Vagina (tissue), 2 donors: Measurements from ENCODE around the gene TNRC6B. TPM values are rescaled to one million over a fixed set of nuclear protein-coding genes. Genes with fewer than 3 reads are reported as not detected.
"Not testable (repeated sequence)": the region's sequence is repeated elsewhere in the genome, so short reads cannot be mapped to it uniquely, and the experiment has no call there.

ENCODE experiments used
- DNase-seq, 2 donors: peaks; one replicate each; pipeline ENCODE4 v3.0.0-alpha.2; 2017; ENCODE audit errors: extremely low spot score in 2 of 2
- H3K27ac ChIP-seq: fragments of 200-600 bp; sonication (generic); one replicate; pipeline ENCODE4 v1.5.1; 2019
- H3K27me3 ChIP-seq: fragments of 200-600 bp; sonication (generic); one replicate; pipeline ENCODE4 v1.5.1; 2019
- H3K36me3 ChIP-seq, 2 donors: fragments of 200-600 bp; sonication (generic); one replicate each; pipeline ENCODE4 v1.5.1; 2017 to 2019
- H3K4me1 ChIP-seq: fragments of 200-600 bp; sonication (generic); one replicate; pipeline ENCODE4 v1.5.1; 2019
- H3K4me3 ChIP-seq, 2 donors: fragments of 200-600 bp; sonication (generic); 1 replicate in 1 of 2; 2 replicates in 1 of 2; pipeline ENCODE4 v1.5.1; 2016 to 2019
- H3K9me3 ChIP-seq: fragments of 200-600 bp; sonication (generic); one replicate; pipeline ENCODE4 v1.5.1; 2019
- CTCF ChIP-seq, 3 experiments: fragments of 450-650 bp in 2 of 3; fragments of 200-600 bp in 1 of 3; sonication (generic) in 1 of 3; IDR thresholded peaks; one replicate each; pipeline ENCODE4 v1.5.1; 2017 to 2019; ENCODE audit warnings: antibody characterized with exemption in 3 of 3, mild to moderate bottlenecking in 2 of 3, moderate library complexity in 2 of 3
- POLR2A ChIP-seq, 2 donors: fragments of 450-650 bp; IDR thresholded peaks; one replicate each; pipeline ENCODE4 v1.6.1; 2017; ENCODE audit warnings: antibody characterized with exemption in 2 of 2, mild to moderate bottlenecking in 2 of 2, moderate library complexity in 2 of 2
- POLR2AphosphoS5 ChIP-seq, 2 donors: sonication (generic); formaldehyde crosslinking; IDR thresholded peaks; one replicate each; pipeline ENCODE4 v1.9.0; 2017; ENCODE audit warnings: antibody characterized with exemption in 2 of 2, mild to moderate bottlenecking in 2 of 2, low read depth in 1 of 2; ENCODE audit not compliant: insufficient read depth in 1 of 2
- intact Hi-C: fragments of 100-400 bp; cut with DNase I; formaldehyde crosslinking; loops from one replicate; pipeline ENCODE4 v1.15.1; 2023
- total RNA-seq: library from RNA; depleted of rRNA; stranded (reverse); fragments of >200 nt; gene quantifications from one replicate; pipeline ENCODE4 v1.2.3, GENCODE V29; 2016

Gene TNRC6B
- total RNA-seq, 1 donor from 2014 or later: 32.7 TPM

- TF ChIP-seq POLR2A (IDR thresholded peaks at IDR 0.05) (no peak), CTCF (IDR thresholded peaks at IDR 0.05) (no peak), POLR2AphosphoS5 (IDR thresholded peaks at IDR 0.05; ENCODE audit: insufficient read depth in 1 of 2, low read depth in 1 of 2) (no peak)
- intact Hi-C loops: no loop called here
- no peak overlapping the region for H3K27ac ChIP-seq
- no peak overlapping the region for H3K4me3 ChIP-seq
- no peaks in the 10 kb centered on the region for H3K9me3 ChIP-seq
- no peak for DNase-seq
- peaks cover 14% of the 10 kb centered on the region for H3K4me1 ChIP-seq
- H3K27me3 ChIP-seq: no peaks in the 10 kb centered on the region
- no peaks in the 10 kb centered on the region for H3K36me3 ChIP-seq
Observed at GRCh38 chr22:40374567-40374966, 196.8 kb downstream of the TNRC6B start.

GRCh38 chr22:40376149-40376548 is 198.4 kb downstream of the TNRC6B start:
- no peaks in the 10 kb centered on the region for H3K36me3 ChIP-seq
- H3K27ac ChIP-seq: no peak overlapping the region
- peaks cover 14% of the 10 kb centered on the region for H3K4me1 ChIP-seq
- no peak for DNase-seq
- H3K27me3 ChIP-seq: no peaks in the 10 kb centered on the region
- intact Hi-C loops: no loop called here
- no peaks in the 10 kb centered on the region for H3K9me3 ChIP-seq
- TF ChIP-seq CTCF (IDR thresholded peaks at IDR 0.05) (no peak), POLR2A (IDR thresholded peaks at IDR 0.05) (no peak), POLR2AphosphoS5 (IDR thresholded peaks at IDR 0.05; ENCODE audit: insufficient read depth in 1 of 2, low read depth in 1 of 2) (no peak)
- H3K4me3 ChIP-seq: no peak overlapping the region

GRCh38 chr22:40377931-40378330 is 200.2 kb downstream of the TNRC6B start:
- H3K4me1 ChIP-seq: peaks cover under 1% of the 10 kb centered on the region
- no peaks in the 10 kb centered on the region for H3K36me3 ChIP-seq
- no peaks in the 10 kb centered on the region for H3K9me3 ChIP-seq
- intact Hi-C loops: no loop called here
- no peak for DNase-seq
- H3K27me3 ChIP-seq: no peaks in the 10 kb centered on the region
- H3K4me3 ChIP-seq: no peak overlapping the region
- H3K27ac ChIP-seq: no peak overlapping the region
- TF ChIP-seq POLR2A (IDR thresholded peaks at IDR 0.05): no peak
- TF ChIP-seq POLR2AphosphoS5 (IDR thresholded peaks at IDR 0.05; ENCODE audit: insufficient read depth in 1 of 2, low read depth in 1 of 2): no peak
- no peak for TF ChIP-seq CTCF (IDR thresholded peaks at IDR 0.05)

- intact Hi-C loops, H3K4me3 ChIP-seq, DNase-seq, H3K36me3 ChIP-seq, H3K4me1 ChIP-seq, H3K27ac ChIP-seq, H3K9me3 ChIP-seq, H3K27me3 ChIP-seq: not testable (repeated sequence)
Observed at GRCh38 chr22:40378448-40378847, 200.7 kb downstream of the TNRC6B start.

GRCh38 chr22:40381461-40381860 is 203.7 kb downstream of the TNRC6B start:
- TF ChIP-seq CTCF (IDR thresholded peaks at IDR 0.05) (no peak), POLR2A (IDR thresholded peaks at IDR 0.05) (no peak), POLR2AphosphoS5 (IDR thresholded peaks at IDR 0.05; ENCODE audit: insufficient read depth in 1 of 2, low read depth in 1 of 2) (no peak)
- intact Hi-C loops: no loop called here
- DNase-seq: no peak
- H3K4me1 ChIP-seq: peaks cover 6% of the 10 kb centered on the region
- no peak overlapping the region for H3K27ac ChIP-seq
- no peaks in the 10 kb centered on the region for H3K27me3 ChIP-seq
- H3K4me3 ChIP-seq: no peak overlapping the region
- H3K36me3 ChIP-seq: no peaks in the 10 kb centered on the region
- no peaks in the 10 kb centered on the region for H3K9me3 ChIP-seq

- intact Hi-C loops: no loop called here
- H3K27ac ChIP-seq: no peak overlapping the region
- H3K27me3 ChIP-seq: no peaks in the 10 kb centered on the region
- DNase-seq: no peak
- H3K9me3 ChIP-seq: no peaks in the 10 kb centered on the region
- no peak for TF ChIP-seq POLR2AphosphoS5 (IDR thresholded peaks at IDR 0.05; ENCODE audit: insufficient read depth in 1 of 2, low read depth in 1 of 2)
- no peak for TF ChIP-seq POLR2A (IDR thresholded peaks at IDR 0.05)
- TF ChIP-seq CTCF (IDR thresholded peaks at IDR 0.05): no peak
- peaks cover 6% of the 10 kb centered on the region for H3K4me1 ChIP-seq
- H3K4me3 ChIP-seq: no peak overlapping the region
- H3K36me3 ChIP-seq: no peaks in the 10 kb centered on the region
Observed at GRCh38 chr22:40383905-40384304, 206.2 kb downstream of the TNRC6B start.
